ENCODE measurements around the gene CILP2.

The CILP2 gene

GRCh38 chr19:19568802-19569756 lies 31.0 kb downstream of the CILP2 start:
- DNase-seq (ENCODE audit: low spot score), result no peak

- DNase-seq (ENCODE audit: low spot score), result no peak
Measured at GRCh38 chr19:19570571-19570970, 32.5 kb downstream of the CILP2 start.

- DNase-seq (ENCODE audit: low spot score), result no peak
Measured at GRCh38 chr19:19571071-19571786, 33.2 kb downstream of the CILP2 start.

GRCh38 chr19:19575411-19575810 lies 37.3 kb downstream of the CILP2 start:
- no peak for DNase-seq (ENCODE audit: low spot score)

- DNase-seq (ENCODE audit: low spot score), result no peak
Measured at GRCh38 chr19:19578252-19578651, 40.2 kb downstream of the CILP2 start.

- no peak for DNase-seq (ENCODE audit: low spot score)
Measured at GRCh38 chr19:19579533-19580361, 41.7 kb downstream of the CILP2 start.

GRCh38 chr19:19580418-19580817 lies 42.4 kb downstream of the CILP2 start:
- DNase-seq (ENCODE audit: low spot score), result no peak

GRCh38 chr19:19581391-19581790 lies 43.3 kb downstream of the CILP2 start:
- no peak for DNase-seq (ENCODE audit: low spot score)

- no peak for DNase-seq (ENCODE audit: low spot score)
Measured at GRCh38 chr19:19582471-19582870, 44.4 kb downstream of the CILP2 start.

GRCh38 chr19:19584356-19584755 lies 46.3 kb downstream of the CILP2 start:
- DNase-seq (ENCODE audit: low spot score), result no peak

- DNase-seq (ENCODE audit: low spot score), result no peak
Measured at GRCh38 chr19:19587771-19588170, 49.7 kb downstream of the CILP2 start.

GRCh38 chr19:19588546-19588945 lies 50.5 kb downstream of the CILP2 start:
- DNase-seq (ENCODE audit: low spot score), result no peak

GRCh38 chr19:19591133-19591825 lies 53.2 kb downstream of the CILP2 start:
- DNase-seq (ENCODE audit: low spot score), result no peak

- no peak for DNase-seq (ENCODE audit: low spot score)
Measured at GRCh38 chr19:19592690-19593089, 54.6 kb downstream of the CILP2 start.

- DNase-seq (ENCODE audit: low spot score), result no peak
Measured at GRCh38 chr19:19594381-19594780, 56.3 kb downstream of the CILP2 start.

GRCh38 chr19:19595171-19595701 lies 57.2 kb downstream of the CILP2 start:
- no peak for DNase-seq (ENCODE audit: low spot score)

All from ecto neural progenitor cell (in vitro differentiated cells).